Heart left ventricle (tissue), 16 donors: Measurements from ENCODE around the gene APOLD1. TPM values are rescaled to one million over a fixed set of nuclear protein-coding genes. Genes with fewer than 3 reads are reported as not detected.
"Not testable (repeated sequence)": the region's sequence is repeated elsewhere in the genome, so short reads cannot be mapped to it uniquely, and the experiment has no call there.

Source experiments
- ATAC-seq, 4 donors: fragments of 200-7000 bp; cut with Tn5 transposase; one replicate each; pipeline ENCODE4 v1.9.1; 2020 to 2022; ENCODE audit warnings: moderate library complexity in 4 of 4, mild to moderate bottlenecking in 3 of 4, moderate number of reproducible peaks in 1 of 4
- DNase-seq, 5 donors: peaks; one replicate each; pipeline ENCODE4 v3.0.0-alpha.2; 2020
- H3K27ac ChIP-seq, 12 donors: fragments of 200-600 bp; sonication (generic) in 4 of 12; one replicate each; pipeline versions ENCODE4 v1.5.0 to v1.8.0; 2016 to 2022; ENCODE audit warnings: mild to moderate bottlenecking in 2 of 12
- H3K27me3 ChIP-seq, 9 donors: fragments of 200-600 bp; sonication (generic) in 2 of 9; one replicate each; pipeline versions ENCODE4 v1.5.1 to v1.8.0; 2016 to 2022; ENCODE audit warnings: mild to moderate bottlenecking in 3 of 9
- H3K36me3 ChIP-seq, 9 donors: fragments of 200-600 bp; sonication (generic) in 2 of 9; one replicate each; pipeline versions ENCODE4 v1.5.0 to v1.8.0; 2018 to 2022; ENCODE audit warnings: mild to moderate bottlenecking in 2 of 9
- H3K4me1 ChIP-seq, 12 donors: fragments of 200-600 bp; sonication (generic) in 4 of 12; one replicate each; pipeline versions ENCODE4 v1.5.0 to v1.8.0; 2016 to 2022; ENCODE audit warnings: mild to moderate bottlenecking in 3 of 12
- H3K4me3 ChIP-seq, 12 donors: fragments of 200-600 bp; sonication (generic) in 4 of 12; one replicate each; pipeline versions ENCODE4 v1.5.0 to v1.8.0; 2017 to 2022; ENCODE audit warnings: mild to moderate bottlenecking in 9 of 12, moderate library complexity in 4 of 12
- H3K9me3 ChIP-seq, 12 donors: fragments of 200-600 bp; sonication (generic) in 4 of 12; one replicate each; pipeline versions ENCODE4 v1.5.0 to v1.8.0; 2016 to 2022; ENCODE audit warnings: mild to moderate bottlenecking in 1 of 12
- CTCF ChIP-seq, 12 donors: fragments of 200-600 bp; sonication (generic) in 4 of 12; IDR thresholded peaks; one replicate each; pipeline versions ENCODE4 v1.5.0 to v1.8.0; 2018 to 2022; ENCODE audit warnings: antibody characterized with exemption in 12 of 12, mild to moderate bottlenecking in 5 of 12
- POLR2A ChIP-seq, 2 donors: fragments of 450-650 bp; IDR thresholded peaks; one replicate each; pipeline ENCODE4 v1.6.1; 2017; ENCODE audit warnings: antibody characterized with exemption in 2 of 2, mild to moderate bottlenecking in 2 of 2, moderate library complexity in 2 of 2
- WGBS, 4 donors: extraction: QIAGEN DNeasy Blood & Tissue Kit in 2 of 4; methylation state at CpG; one replicate each; pipeline versions ENCODE4 v1.1.5 to v1.1.7; 2013 to 2018; 5-methylcytosine and 5-hydroxymethylcytosine counted together
- intact Hi-C, 10 donors: fragments of 100-400 bp; cut with DNase I; formaldehyde crosslinking; loops; one replicate each; pipeline versions ENCODE4 v1.11.1 to v1.14.2; 2022
- polyA plus RNA-seq, 2 donors: library from polyadenylated mRNA; stranded (reverse); fragments of 200-250 nt; gene quantifications; one replicate each; pipeline ENCODE4 v1.2.3, GENCODE V29; 2013
- total RNA-seq, 9 donors: library from RNA; depleted of rRNA in 2 of 9; stranded (reverse); fragments of >200 nt in 2 of 9; fragmentation: NEBNext Ultra II Directional in 3 of 9; extraction: Animal tissue kit (Norgen Biotek cat#: 25700) in 3 of 9; gene quantifications; one replicate each; pipeline versions ENCODE4 v1.1.0 to v1.2.4, GENCODE V29; 2016 to 2023
- donor health status: ischemic (EF 13 %, LVEDD 7.1; RV severe dilation, severe dysfunction).
- donor health status: healthy with polysubstance abuse.
- donor health status: DM: no; HTN: yes; CAD: no.
- donor health status: DM: no; HTN: no; CAD: no.
- donor health status: ischemic (EF 25% LVEDD 6.9; RV normal size, moderate dysfunction).
- donor health status: ischemic (EF 25% LVEDD 5.7; RV mildly dilated, moderate dysfunction).
- donor health status: healthy.
- donor health status: DM: yes; HTN: yes; CAD: no.
- donor health status: ischemic (EF 35%, LVEDD 5.7; RV mildly dilated, moderate dysfunction).
- donor health status: nonischemic (EF 11% LVEDD 7.7; RV severe dilation, severe dysfunction).
- donor health status: DM: yes; HTN: yes; CAD: no.
- donor health status: PGD.
- donor health status: ischemic (EF 29% LVEDD 5.4; RV normal size, mild dysfunction).
- donor health status: nonischemic (EF 23%, LVEDD 6.1; RV moderate dilation, normal function).

APOLD1 gene
- total and polyA plus RNA-seq, 11 donors, result 7.1 to 45.0 (median 15.2) TPM

- Histone ChIP-seq H3K4me3 (no peak overlapping the region), H3K9me3 (no peaks in the 10 kb centered on the region), H3K27ac (no peak overlapping the region), H3K4me1 (peaks cover 0 to 4% (median 0%) of the 10 kb centered on the region in 12 donors), H3K27me3 (no peaks in the 10 kb centered on the region), H3K36me3 (peaks cover 0 to 26% (median 19%) of the 10 kb centered on the region in 9 donors)
- ATAC-seq (peak in 3 of 4 donors; percentile 50 to 83 (median 69)), DNase-seq (peak in 1 of 5 donors; percentile 38)
- intact Hi-C loops, result loop anchor here in 6 of 10 donors (5.0 to 10.0 kb wide), 2 partner anchors 145 to 148 kb away; no protein-coding TSS in a partner anchor
- TF ChIP-seq CTCF (IDR thresholded peaks at IDR 0.05) (peak in 11 of 12 donors; percentile 28 to 62 (median 45)), POLR2A (IDR thresholded peaks at IDR 0.05) (no peak)
- WGBS, 4 donors, result 55 to 66% (median 58%) methylated on average over 15 of the region's 15 CpGs
Measured at GRCh38 chr12:12837025-12837812, 51.8 kb downstream of the APOLD1 start.

DNA sequence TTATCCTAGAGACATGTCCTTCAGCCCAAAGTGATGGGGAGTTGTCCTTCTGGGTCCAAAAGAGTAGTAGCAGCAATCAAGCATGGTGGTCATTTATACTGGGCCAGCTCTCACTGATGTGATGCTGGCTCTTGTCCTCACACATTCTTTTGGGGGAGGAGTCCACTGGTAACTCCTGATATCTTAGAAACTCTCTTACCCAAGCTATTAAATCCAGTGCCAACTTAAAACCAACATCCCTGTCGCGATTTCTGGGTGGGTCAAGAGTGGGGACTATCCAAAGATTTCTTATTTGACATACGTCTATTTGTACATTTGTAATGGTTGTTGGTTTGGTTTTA is 52.3 kb downstream of the APOLD1 start:
- Histone ChIP-seq H3K4me3 (no peak overlapping the region), H3K9me3 (no peaks in the 10 kb centered on the region), H3K4me1 (peaks cover 0 to 4% (median 0%) of the 10 kb centered on the region in 12 donors), H3K27ac (no peak overlapping the region), H3K27me3 (no peaks in the 10 kb centered on the region), H3K36me3 (peaks cover 0 to 20% (median 14%) of the 10 kb centered on the region in 9 donors)
- WGBS, 4 donors, result 91 to 98% (median 94%) methylated on average over 3 of the region's 3 CpGs
- DNase-seq, result no peak
- intact Hi-C loops, result loop anchor here in 6 of 10 donors (5.0 to 10.0 kb wide), 2 partner anchors 145 to 147 kb away; no protein-coding TSS in a partner anchor
- no peak for ATAC-seq
- TF ChIP-seq POLR2A (IDR thresholded peaks at IDR 0.05) (no peak), CTCF (IDR thresholded peaks at IDR 0.05) (no peak)

DNA sequence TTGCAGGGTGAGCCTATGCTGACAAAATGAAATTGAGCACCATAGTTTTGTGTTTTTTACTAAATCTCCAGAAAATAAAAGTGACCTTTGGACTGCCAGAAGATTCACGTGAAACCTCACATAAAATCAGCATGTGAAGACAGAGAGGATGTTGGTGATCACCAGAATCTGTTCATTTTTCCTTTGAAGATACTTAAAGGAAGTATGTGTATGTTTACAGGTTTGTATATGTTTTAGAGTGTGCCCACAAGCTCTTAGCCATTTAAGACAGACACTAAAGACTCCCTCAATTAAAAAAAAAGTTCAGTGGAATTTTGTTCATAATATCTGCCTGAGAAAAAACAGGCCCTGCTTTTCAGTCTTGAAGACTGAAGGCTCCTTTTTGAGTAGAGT is 53.5 kb downstream of the APOLD1 start:
- Histone ChIP-seq H3K27me3 (no peaks in the 10 kb centered on the region), H3K4me1 (peaks cover 0 to 4% (median 0%) of the 10 kb centered on the region in 12 donors), H3K4me3 (no peak overlapping the region), H3K27ac (no peak overlapping the region), H3K9me3 (no peaks in the 10 kb centered on the region), H3K36me3 (peaks cover 0 to 8% (median 2%) of the 10 kb centered on the region in 9 donors)
- no peak for ATAC-seq
- 83 to 100% (median 90%) methylated on average over 1 of the region's 1 CpG for WGBS, 4 donors
- intact Hi-C loops, result loop anchor here in 6 of 10 donors (5.0 to 10.0 kb wide), 2 partner anchors 143 to 146 kb away; no protein-coding TSS in a partner anchor
- no peak for TF ChIP-seq CTCF (IDR thresholded peaks at IDR 0.05)
- TF ChIP-seq POLR2A (IDR thresholded peaks at IDR 0.05), result no peak
- no peak for DNase-seq

GRCh38 chr12:12839439-12839838 is 54.0 kb downstream of the APOLD1 start:
- not testable (repeated sequence) for ATAC-seq
- intact Hi-C loops, result loop anchor here in 6 of 10 donors (5.0 to 10.0 kb wide), 2 partner anchors 143 to 145 kb away; no protein-coding TSS in a partner anchor

More at GRCh38 chr12:12839439-12839838, 54.0 kb downstream of the APOLD1 start:
- not testable (repeated sequence) for H3K9me3 ChIP-seq, H3K27me3 ChIP-seq, DNase-seq, H3K36me3 ChIP-seq, H3K4me1 ChIP-seq, H3K4me3 ChIP-seq, H3K27ac ChIP-seq
- 92 to 97% (median 96%) methylated on average over 10 of the region's 10 CpGs for WGBS, 4 donors
